Mesendoderm (in vitro differentiated cells): ENCODE results near the gene NELFB.

ENCODE experiments used
- DNase-seq: peaks from one replicate; pipeline ENCODE4 v3.0.0; 2013
- H2AK5ac ChIP-seq: 2 replicates; pipeline ENCODE4 v1.6.1; 2013; ENCODE audit warnings: low read length, inconsistent platforms
- H2BK120ac ChIP-seq: 2 replicates; pipeline ENCODE4 v1.6.1; 2013; ENCODE audit warnings: low read depth, mild to moderate bottlenecking, low read length, moderate library complexity, mixed read lengths
- H2BK15ac ChIP-seq: replicated peaks from 2 replicates; pipeline ENCODE4 v1.6.1; 2013; ENCODE audit warnings: low read depth, mild to moderate bottlenecking, moderate library complexity
- H2BK5ac ChIP-seq: 2 replicates; pipeline ENCODE4 v1.6.1; 2013; ENCODE audit warnings: low read length, inconsistent platforms
- H3K18ac ChIP-seq: 2 replicates; pipeline ENCODE4 v1.6.1; 2013; ENCODE audit warnings: mild to moderate bottlenecking, low read length, mixed read lengths
- H3K23ac ChIP-seq: one replicate; pipeline ENCODE4 v1.6.1; 2013; ENCODE audit warnings: low read length
- H3K27ac ChIP-seq: 2 replicates; pipeline ENCODE4 v1.5.1; 2013; ENCODE audit warnings: low read depth, mild to moderate bottlenecking, inconsistent platforms, low read length, moderate library complexity
- H3K27me3 ChIP-seq: 2 replicates; pipeline ENCODE4 v1.6.1; 2013; ENCODE audit warnings: low read length, control low read depth, mild to moderate bottlenecking, inconsistent platforms; ENCODE audit not compliant: insufficient read depth, poor library complexity
- H3K36me3 ChIP-seq: 2 replicates; pipeline ENCODE4 v1.6.1; 2013; ENCODE audit warnings: low read length, inconsistent platforms; ENCODE audit not compliant: control insufficient read depth, insufficient read depth
- H3K4ac ChIP-seq: one replicate; pipeline ENCODE4 v1.6.1; 2013; ENCODE audit warnings: low read depth, mild to moderate bottlenecking, low read length, moderate library complexity
- H3K4me1 ChIP-seq: 2 replicates; pipeline ENCODE4 v1.6.1; 2013; ENCODE audit warnings: low read depth, low read length, inconsistent platforms; ENCODE audit not compliant: control insufficient read depth
- H3K4me2 ChIP-seq: 2 replicates; pipeline ENCODE4 v1.6.1; 2013; ENCODE audit warnings: low read length
- H3K4me3 ChIP-seq: 2 replicates; pipeline ENCODE4 v1.5.1; 2013; ENCODE audit warnings: mild to moderate bottlenecking, low read length
- H3K56ac ChIP-seq: one replicate; pipeline ENCODE4 v1.6.1; 2013; ENCODE audit warnings: low read length
- H3K79me1 ChIP-seq: 2 replicates; pipeline ENCODE4 v1.6.1; 2013; ENCODE audit warnings: low read length, inconsistent platforms
- H3K79me2 ChIP-seq: 2 replicates; pipeline ENCODE4 v1.6.1; 2013; ENCODE audit warnings: mild to moderate bottlenecking, low read length; ENCODE audit not compliant: control insufficient read depth, insufficient read depth
- H3K9ac ChIP-seq: 2 replicates; pipeline ENCODE4 v1.6.1; 2013; ENCODE audit warnings: low read length, inconsistent platforms
- H4K5ac ChIP-seq: one replicate; pipeline ENCODE4 v1.6.1; 2013; ENCODE audit warnings: low read length
- H4K8ac ChIP-seq: one replicate; pipeline ENCODE4 v1.6.1; 2013; ENCODE audit warnings: low read depth, mild to moderate bottlenecking, control low read depth, low read length, moderate library complexity
- WGBS: extraction: QIAGEN DNeasy Blood & Tissue Kit; methylation state at CpG from one replicate; pipeline ENCODE4 v1.1.7; 2013; ENCODE audit warnings: low lambda C conversion rate, missing lambda C conversion rate; ENCODE audit not compliant: insufficient coverage; ENCODE audit errors: extremely low coverage; 5-methylcytosine and 5-hydroxymethylcytosine counted together

NELFB gene

DNA sequence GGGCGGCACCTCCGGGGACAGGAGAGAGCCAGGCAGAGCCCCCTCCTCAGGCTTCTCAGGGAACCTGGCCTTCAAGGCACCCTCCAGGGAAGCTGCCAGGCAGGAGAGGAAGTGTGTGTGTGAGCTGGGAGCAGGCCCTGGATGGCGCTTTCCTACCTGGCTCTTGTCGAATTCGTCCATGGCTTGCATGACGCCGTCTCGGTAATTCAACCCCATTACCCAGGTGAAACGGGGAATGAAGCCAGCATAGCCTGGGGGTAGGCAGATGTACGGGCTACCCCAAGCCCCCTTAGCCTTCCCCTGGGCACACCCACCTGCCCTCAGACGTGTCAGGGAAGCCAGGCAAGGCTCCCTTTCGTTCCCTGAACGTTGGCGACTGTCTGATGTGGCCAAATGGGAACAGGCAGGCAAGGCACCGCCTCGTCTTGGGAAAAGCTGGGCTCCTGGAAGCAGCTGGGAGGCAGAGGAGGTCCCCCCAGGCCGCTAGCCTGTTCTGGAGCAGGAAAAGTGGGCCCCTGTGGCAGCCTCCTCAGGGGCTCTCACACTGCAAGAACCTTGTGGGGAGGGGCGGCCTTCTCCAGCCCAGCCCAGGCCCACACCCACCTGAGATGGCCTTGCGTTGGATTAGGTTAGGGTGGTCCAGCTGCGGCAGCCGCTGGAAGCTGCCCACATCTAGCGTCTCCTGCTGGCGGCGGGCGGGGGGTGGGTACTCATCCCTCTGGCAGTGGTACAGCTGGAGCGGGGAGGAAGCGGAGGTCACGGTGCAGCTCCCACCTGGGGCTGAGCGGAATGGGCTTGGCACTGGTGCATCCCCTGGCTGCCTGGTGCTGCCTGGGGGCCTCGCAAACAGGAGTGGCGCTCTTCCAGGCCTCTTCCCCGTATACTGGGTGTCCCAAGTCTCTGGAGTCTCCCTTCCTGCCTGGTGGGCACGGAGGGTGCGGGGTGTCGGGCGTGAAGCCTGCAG lies 10.4 kb upstream of the NELFB start:
- H2BK120ac ChIP-seq: no peak overlapping the region
- no peak overlapping the region for H3K4ac ChIP-seq
- peak overlapping the region; percentile 77 for H2BK5ac ChIP-seq
- H2AK5ac ChIP-seq: peak overlapping the region; percentile 73
- no peaks in the 10 kb centered on the region for H3K27me3 ChIP-seq
- H3K23ac ChIP-seq: no peak overlapping the region
- DNase-seq: peak; percentile 69
- H3K36me3 ChIP-seq: peaks cover 6% of the 10 kb centered on the region
- no peak overlapping the region for H4K8ac ChIP-seq
- H3K4me2 ChIP-seq: no peak overlapping the region
- H2BK15ac ChIP-seq: no peak overlapping the region
- peak overlapping the region; percentile 28 for H3K9ac ChIP-seq
- peak overlapping the region; percentile 90 for H3K56ac ChIP-seq
- peaks cover 16% of the 10 kb centered on the region for H3K79me2 ChIP-seq
- H3K4me1 ChIP-seq: peaks cover 14% of the 10 kb centered on the region
- no peak overlapping the region for H3K18ac ChIP-seq
- H3K4me3 ChIP-seq: no peak overlapping the region
- peak overlapping the region; percentile 2 for H3K27ac ChIP-seq
- H4K5ac ChIP-seq: no peak overlapping the region
- peaks cover 3% of the 10 kb centered on the region for H3K79me1 ChIP-seq
- WGBS: no CpG with 5 or more reads among the region's 36 CpGs

DNA sequence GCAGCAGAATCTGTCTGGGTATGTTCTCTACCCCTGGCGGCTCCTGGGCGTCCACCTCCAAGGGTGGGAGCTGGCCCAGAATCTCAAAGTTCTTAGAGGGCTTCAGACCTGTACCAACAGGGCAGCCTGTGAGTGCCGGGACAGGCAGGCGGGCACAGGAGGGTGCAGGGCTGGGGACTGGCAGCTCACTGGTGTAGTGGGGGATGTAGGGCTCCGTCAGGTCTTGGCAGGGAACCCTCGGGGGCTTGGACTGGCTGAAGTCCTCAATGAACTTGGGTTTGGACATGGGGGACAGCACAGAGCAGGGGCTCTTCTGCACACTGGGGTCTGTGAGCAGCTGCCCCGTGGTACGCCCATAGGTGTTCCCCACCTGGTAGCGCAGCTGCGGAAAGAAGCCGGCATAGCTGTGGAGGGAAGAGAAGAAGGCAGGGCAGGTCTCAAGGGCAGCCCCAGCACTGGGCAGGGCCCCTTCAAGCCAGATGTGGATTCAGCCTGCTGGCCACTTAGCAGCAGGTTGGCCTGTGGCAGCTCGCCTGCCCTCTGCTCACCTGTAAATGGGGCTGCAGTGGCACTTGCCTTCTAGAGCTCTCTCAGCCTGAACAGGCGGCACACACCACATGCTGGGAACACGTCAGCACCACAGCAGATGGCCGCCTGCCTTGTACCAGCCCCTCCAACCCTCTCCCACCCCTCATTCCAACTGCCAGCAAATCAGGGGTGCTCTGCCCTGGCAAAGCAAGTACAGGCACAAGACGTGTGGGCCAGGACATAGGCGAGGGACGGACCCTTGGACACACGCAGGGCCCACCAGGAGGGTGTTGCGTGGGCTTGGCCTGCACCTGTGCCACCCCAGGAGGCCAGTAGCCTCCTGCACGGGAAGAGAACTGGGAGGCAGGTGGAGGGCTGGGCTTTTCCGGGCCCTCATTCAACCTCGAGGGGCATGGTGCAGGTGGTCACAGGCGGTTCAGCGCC lies 9.4 kb upstream of the NELFB start:
- no peak overlapping the region for H4K5ac ChIP-seq
- no peak overlapping the region for H4K8ac ChIP-seq
- H2BK5ac ChIP-seq: no peak overlapping the region
- WGBS: no CpG with 5 or more reads among the region's 25 CpGs
- no peak overlapping the region for H3K27ac ChIP-seq
- peaks cover 6% of the 10 kb centered on the region for H3K36me3 ChIP-seq
- no peak overlapping the region for H2AK5ac ChIP-seq
- H3K4me3 ChIP-seq: no peak overlapping the region
- H3K4me1 ChIP-seq: peaks cover 19% of the 10 kb centered on the region
- H3K9ac ChIP-seq: no peak overlapping the region
- no peak overlapping the region for H3K56ac ChIP-seq
- no peak overlapping the region for H2BK120ac ChIP-seq
- no peak overlapping the region for H3K4me2 ChIP-seq
- H3K27me3 ChIP-seq: no peaks in the 10 kb centered on the region
- no peak for DNase-seq
- H3K23ac ChIP-seq: no peak overlapping the region
- H2BK15ac ChIP-seq: no peak overlapping the region
- no peak overlapping the region for H3K18ac ChIP-seq
- peaks cover 16% of the 10 kb centered on the region for H3K79me2 ChIP-seq
- H3K79me1 ChIP-seq: peaks cover 3% of the 10 kb centered on the region
- H3K4ac ChIP-seq: no peak overlapping the region

DNA sequence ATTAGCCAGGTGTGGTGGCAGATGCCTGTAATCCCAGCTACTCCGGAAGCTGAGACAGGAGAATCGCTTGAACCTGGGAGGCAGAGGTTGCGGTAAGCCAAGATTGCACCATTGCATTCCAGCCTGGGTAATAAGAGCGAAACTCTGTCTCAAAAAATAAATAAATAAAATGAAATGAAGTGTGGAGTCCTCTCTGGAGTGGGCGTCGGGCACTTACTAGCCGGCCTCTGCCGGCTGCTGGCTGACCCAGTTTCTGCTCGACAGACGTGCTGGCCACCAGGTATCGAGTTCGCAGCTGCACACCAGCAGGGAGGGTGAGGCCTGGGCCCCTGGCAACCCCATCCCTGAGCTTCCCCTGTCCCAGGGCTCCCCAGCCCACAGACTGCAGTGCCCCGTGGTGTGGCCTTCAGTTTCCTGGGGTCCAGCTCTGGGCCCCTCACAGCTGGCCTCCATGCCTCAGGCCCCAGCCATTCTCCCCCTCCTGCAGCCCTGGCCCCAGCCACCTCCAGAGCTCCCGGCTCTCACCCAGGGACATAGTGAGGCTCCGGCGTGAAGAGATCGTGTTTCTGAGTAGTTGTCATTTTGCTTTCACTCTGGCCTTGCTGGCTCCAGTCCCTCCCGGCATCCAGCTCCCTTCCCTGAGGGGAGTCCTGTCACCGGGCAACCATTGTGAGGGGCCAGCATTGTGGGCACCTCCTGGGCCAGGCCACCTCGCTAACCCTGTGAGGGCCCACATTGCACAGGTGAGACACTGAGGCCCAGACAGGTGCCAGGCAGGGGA lies 7.8 kb upstream of the NELFB start:
- Histone ChIP-seq H3K56ac (peak overlapping the region; percentile 39), H4K5ac (no peak overlapping the region), H3K79me1 (peaks cover 3% of the 10 kb centered on the region), H3K4ac (no peak overlapping the region), H2BK5ac (no peak overlapping the region), H3K4me3 (no peak overlapping the region), H2BK15ac (no peak overlapping the region), H3K23ac (no peak overlapping the region), H3K4me1 (peaks cover 21% of the 10 kb centered on the region), H3K4me2 (no peak overlapping the region), H3K27ac (no peak overlapping the region), H3K18ac (no peak overlapping the region), H2BK120ac (no peak overlapping the region), H3K36me3 (peaks cover 4% of the 10 kb centered on the region), H4K8ac (no peak overlapping the region), H3K27me3 (no peaks in the 10 kb centered on the region), H3K79me2 (peaks cover 7% of the 10 kb centered on the region), H3K9ac (no peak overlapping the region), H2AK5ac (no peak overlapping the region)
- DNase-seq: no peak
- no CpG with 5 or more reads among the region's 20 CpGs for WGBS

DNA sequence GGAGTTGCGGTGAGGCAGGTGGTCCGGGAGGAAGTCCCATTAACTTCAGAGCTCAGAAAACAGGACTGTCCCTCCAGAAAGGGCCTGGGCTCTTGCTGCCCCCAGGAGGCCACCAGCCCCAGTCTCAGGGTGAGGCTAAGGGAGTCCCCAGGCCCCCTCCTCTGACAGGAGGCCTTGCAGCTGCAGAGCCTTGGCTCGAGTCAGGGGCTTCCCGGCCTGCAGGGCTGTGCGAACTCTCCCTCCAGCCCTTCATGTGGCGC lies 7.3 kb upstream of the NELFB start:
- WGBS: no CpG with 5 or more reads among the region's 6 CpGs
- Histone ChIP-seq H3K79me2 (peaks cover 2% of the 10 kb centered on the region), H2BK5ac (no peak overlapping the region), H3K56ac (peak overlapping the region; percentile 11), H3K4me2 (no peak overlapping the region), H3K18ac (no peak overlapping the region), H3K79me1 (no peaks in the 10 kb centered on the region), H3K9ac (no peak overlapping the region), H3K27me3 (no peaks in the 10 kb centered on the region), H2BK15ac (no peak overlapping the region), H3K23ac (no peak overlapping the region), H3K36me3 (no peaks in the 10 kb centered on the region), H2BK120ac (no peak overlapping the region), H3K4me1 (peaks cover 21% of the 10 kb centered on the region), H4K8ac (no peak overlapping the region), H3K4me3 (no peak overlapping the region), H3K4ac (no peak overlapping the region), H4K5ac (no peak overlapping the region), H2AK5ac (no peak overlapping the region), H3K27ac (no peak overlapping the region)
- no peak for DNase-seq

DNA sequence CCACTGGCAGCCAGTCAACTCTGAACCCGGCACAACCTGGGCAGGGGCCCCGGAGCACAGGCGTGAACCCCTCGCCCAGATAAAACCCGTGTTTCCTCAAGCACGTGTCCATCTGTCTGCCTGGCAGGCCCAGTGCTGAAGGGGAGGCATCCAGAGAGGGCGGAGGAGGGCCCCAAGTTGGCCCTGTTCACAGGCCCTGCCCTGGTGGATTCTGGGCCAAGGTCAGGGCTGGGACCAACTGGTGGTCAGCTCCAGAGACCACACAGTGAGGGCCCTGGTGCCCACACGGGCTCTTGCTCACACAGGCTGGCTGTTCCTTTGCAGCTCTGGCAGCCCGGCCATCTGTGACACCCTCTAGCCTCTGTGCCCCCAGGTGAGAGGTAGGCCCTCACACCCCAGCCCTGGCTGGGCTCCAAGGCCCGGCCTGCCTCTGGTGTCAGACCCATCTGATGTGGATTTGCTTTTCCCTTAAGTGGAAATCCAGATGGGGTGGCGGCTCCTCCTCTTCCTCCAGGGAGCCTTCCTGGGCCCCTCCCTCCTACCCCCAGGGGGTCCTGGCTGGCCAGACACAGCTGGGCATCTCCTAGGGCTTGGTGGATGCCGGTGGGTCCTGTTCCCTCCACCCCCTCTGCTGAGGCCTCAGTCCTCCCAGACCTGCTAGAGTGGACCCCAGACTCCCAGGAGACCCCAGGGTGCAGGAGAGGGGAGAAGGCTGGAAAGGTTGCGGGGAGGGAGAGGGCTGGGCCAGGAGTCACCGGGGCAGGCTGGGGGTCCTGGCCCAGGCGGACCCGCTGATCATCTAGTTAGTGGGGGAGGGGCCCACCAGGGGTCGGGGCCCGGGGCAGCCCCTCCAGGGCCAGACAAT lies 4.6 kb upstream of the NELFB start:
- Histone ChIP-seq H4K5ac (no peak overlapping the region), H4K8ac (no peak overlapping the region), H3K36me3 (no peaks in the 10 kb centered on the region), H3K27ac (no peak overlapping the region), H3K4ac (no peak overlapping the region), H2BK15ac (no peak overlapping the region), H3K18ac (no peak overlapping the region), H3K4me3 (no peak overlapping the region), H2BK120ac (no peak overlapping the region), H3K79me1 (no peaks in the 10 kb centered on the region), H3K79me2 (peaks cover 2% of the 10 kb centered on the region), H3K9ac (no peak overlapping the region), H3K27me3 (no peaks in the 10 kb centered on the region), H2AK5ac (no peak overlapping the region), H2BK5ac (no peak overlapping the region), H3K56ac (peak overlapping the region; percentile 74), H3K4me2 (no peak overlapping the region), H3K4me1 (peaks cover 9% of the 10 kb centered on the region), H3K23ac (peak overlapping the region; percentile 89)
- no CpG with 5 or more reads among the region's 18 CpGs for WGBS
- DNase-seq: peak; percentile 72
